ENCODE results near the gene STX18.

GRCh38 chr4:4480685-4481398, 61.0 kb downstream of the STX18 start:
- TF ChIP-seq EZH2phosphoT487 (IDR thresholded peaks at IDR 0.05) (no peak), CTCF (IDR thresholded peaks at IDR 0.05) (peak; percentile 60), EZH2 (IDR thresholded peaks at IDR 0.05) (no peak)

Data from neural progenitor cell (in vitro differentiated cells).